Measurements from ENCODE around the gene ZSCAN5A. TPM values are rescaled to one million over a fixed set of nuclear protein-coding genes. Genes with fewer than 3 reads are reported as not detected.

The ZSCAN5A gene
- total and polyA plus RNA-seq, 2 of the 13 experiments (the other 11 are each of a cell fraction or from before 2014, with no cell fraction given), result 9.5 to 17.8 TPM

DNA sequence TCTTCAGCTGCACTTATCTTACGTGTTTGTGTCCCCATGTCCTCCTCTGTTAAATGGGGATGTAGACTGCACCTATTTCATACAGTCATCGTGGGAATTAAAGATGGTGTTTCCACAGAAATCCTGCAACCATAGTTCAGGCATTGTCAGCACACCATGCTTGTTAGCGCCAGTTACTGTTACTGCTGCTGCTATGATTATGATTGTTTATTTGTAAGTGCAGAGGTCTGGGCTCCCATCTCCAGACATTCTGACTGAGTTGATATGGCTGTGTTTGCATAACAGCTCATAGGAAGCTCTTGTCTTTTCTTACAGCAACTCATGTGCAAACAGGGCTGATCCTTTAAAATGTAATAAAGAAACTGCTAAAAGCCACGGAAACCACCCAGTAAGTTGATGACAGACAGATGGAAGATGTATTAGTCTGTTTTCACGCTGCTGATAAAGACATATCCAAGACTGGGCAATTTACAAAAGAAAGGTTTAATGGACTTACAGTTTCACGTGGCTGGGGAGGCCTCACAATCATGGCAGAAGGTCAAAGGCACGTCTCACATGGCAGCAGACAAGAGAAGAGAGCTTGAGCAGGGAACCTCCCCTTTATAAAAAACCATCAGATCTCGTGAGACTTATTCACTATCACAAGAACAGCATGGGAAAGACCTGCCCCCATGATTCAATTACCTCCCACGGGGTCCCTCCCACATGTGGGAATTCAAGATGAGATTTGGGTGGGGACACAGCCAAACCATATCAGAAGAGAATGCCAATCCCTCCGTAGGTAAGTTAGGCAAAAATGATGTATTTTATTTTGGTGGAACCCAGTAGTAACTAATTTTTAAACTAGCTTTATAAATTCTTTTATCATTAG is 1.6 kb downstream of the ZSCAN5A start:
- ChIA-PET POLR2A (interaction anchor here (2.5 kb wide), 1 partner anchor 170 kb away, joined by 8 read pairs; no protein-coding TSS in a partner anchor), CTCF (ENCODE audit: low intra/inter-chr PET ratio, low total read pairs) (no interaction called here)
- Histone ChIP-seq H3K9ac (ENCODE audit: insufficient read depth, low read depth, low read length) (no peak overlapping the region), H4K20me1 (ENCODE audit: insufficient read depth, low read length) (no peaks in the 10 kb centered on the region), H2AFZ (ENCODE audit: low read length) (no peak overlapping the region), H3K4me2 (ENCODE audit: low read depth, low read length) (peak overlapping the region; percentile 99; the same call in 1 of the 2 replicates), H3K9me3 (ENCODE audit: low read length) (no peaks in the 10 kb centered on the region), H3K27ac (ENCODE audit: extremely low read length, insufficient read depth, low read length) (no peak overlapping the region), H3K4me1 (ENCODE audit: insufficient read depth, low read length) (peaks cover 41% of the 10 kb centered on the region), H3K4me3 (replicated peaks in 1 of 3; ENCODE audit: insufficient read depth in 1 of 3, low read depth in 2 of 3, low read length in 3 of 3) (peak overlapping the region in 1 of 3 experiments; percentile 82; a peak in 1 of 6 replicates), H3K36me3 (replicated peaks in 1 of 2; ENCODE audit: control insufficient read depth in 1 of 2, insufficient read depth in 2 of 2, low read length in 2 of 2) (peaks cover 4 to 9% of the 10 kb centered on the region in 2 experiments; a peak in 3 of 5 replicates), H3K27me3 (ENCODE audit: control insufficient read depth in 1 of 2, insufficient read depth in 2 of 2, low read length in 2 of 2) (no peaks in the 10 kb centered on the region; a peak in 1 of 5 replicates), H3K79me2 (ENCODE audit: insufficient read depth, low read length) (no peaks in the 10 kb centered on the region)
- no TSS peak for BruUV-seq (replicated peaks)
- DNase-seq (ENCODE audit: low spot score) (no peak), ATAC-seq (no peak), FAIRE-seq (no peak)
- TF ChIP-seq ARNTL (CRISPR knock-in tag; IDR thresholded peaks at IDR 0.05), result no peak
- TF ChIP-seq, protein P1, sequence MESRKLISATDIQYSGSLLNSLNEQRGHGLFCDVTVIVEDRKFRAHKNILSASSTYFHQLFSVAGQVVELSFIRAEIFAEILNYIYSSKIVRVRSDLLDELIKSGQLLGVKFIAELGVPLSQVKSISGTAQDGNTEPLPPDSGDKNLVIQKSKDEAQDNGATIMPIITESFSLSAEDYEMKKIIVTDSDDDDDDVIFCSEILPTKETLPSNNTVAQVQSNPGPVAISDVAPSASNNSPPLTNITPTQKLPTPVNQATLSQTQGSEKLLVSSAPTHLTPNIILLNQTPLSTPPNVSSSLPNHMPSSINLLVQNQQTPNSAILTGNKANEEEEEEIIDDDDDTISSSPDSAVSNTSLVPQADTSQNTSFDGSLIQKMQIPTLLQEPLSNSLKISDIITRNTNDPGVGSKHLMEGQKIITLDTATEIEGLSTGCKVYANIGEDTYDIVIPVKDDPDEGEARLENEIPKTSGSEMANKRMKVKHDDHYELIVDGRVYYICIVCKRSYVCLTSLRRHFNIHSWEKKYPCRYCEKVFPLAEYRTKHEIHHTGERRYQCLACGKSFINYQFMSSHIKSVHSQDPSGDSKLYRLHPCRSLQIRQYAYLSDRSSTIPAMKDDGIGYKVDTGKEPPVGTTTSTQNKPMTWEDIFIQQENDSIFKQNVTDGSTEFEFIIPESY (CRISPR knock-in tag; IDR thresholded peaks at IDR 0.05), result peak; percentile 60; the same call in 1 of the 2 replicates
- no peak for TF ChIP-seq SOX13 (IDR thresholded peaks at IDR 0.05)
- TF ChIP-seq SOX13 (CRISPR knock-in tag; conservative IDR thresholded peaks at IDR 0.05 in 1 of 2, IDR thresholded peaks at IDR 0.05 in 1 of 2), result 0 out of 4 replicates have a peak, but pooled peaks of 1 of the 2 experiments have one; percentile 7
- WGBS (ENCODE audit: low lambda C conversion rate), result 91% methylated on average over 10 of the region's 10 CpGs
- intact Hi-C loops (cut with micrococcal nuclease; ENCODE audit: unreplicated experiment) (no loop called here), in situ Hi-C loops (cut with HindIII; ENCODE audit: extremely low pct_ligation_motif_present, low pct_unique_long_range_greater_than_20kb) (loop anchor here (10.0 kb wide), 1 partner anchor 238 kb away; no protein-coding TSS in a partner anchor)

All from HepG2 (cell line).